Endothelial cell of umbilical vein (primary cell): ENCODE data around the gene TNNT3. TPM values are rescaled to one million over a fixed set of nuclear protein-coding genes. Genes with fewer than 3 reads are reported as not detected.
"Not testable (repeated sequence)": the region's sequence is repeated elsewhere in the genome, so short reads cannot be mapped to it uniquely, and the experiment has no call there.

ENCODE experiments used
- BruUV-seq: library from RNA; stranded (reverse); fragments of 400-500 nt; replicated peaks from 2 replicates; lab custom pipeline; 2021; lab: Mats Ljungman, UMichigan
- CTCF ChIA-PET: fragments of 300-600, 350-600 bp; sonication (Branson Sonifier 250); formaldehyde crosslinking; loops from one replicate; lab custom pipeline; 2021; ENCODE audit warnings: antibody characterized with exemption, inconsistent platforms; lab: Charles Lee
- POLR2A ChIA-PET: fragments of 300-600, 350-600 bp; sonication (Branson Sonifier 250); formaldehyde crosslinking; loops from one replicate; lab custom pipeline; 2021; ENCODE audit warnings: antibody characterized with exemption, inconsistent platforms; lab: Charles Lee
- DNase-seq: peaks from one replicate; pipeline ENCODE4 v3.0.0-alpha.2; 2011; ENCODE audit warnings: low read depth, low spot score
- FAIRE-seq: peaks from 2 replicates; lab custom pipeline; 2011; peaks lifted over from hg19 to GRCh38; lab: Jason Lieb, UNC
- H2AFZ ChIP-seq: 2 replicates; pipeline ENCODE4 v1.6.0; 2012; ENCODE audit warnings: low read depth, low read length, control low read depth, inconsistent platforms
- H3K27ac ChIP-seq: 2 replicates; pipeline ENCODE4 v1.5.1; 2011; ENCODE audit warnings: low read depth, mild to moderate bottlenecking, control low read depth, low read length, moderate library complexity; ENCODE audit not compliant: insufficient read depth
- H3K27me3 ChIP-seq, 2 experiments: 2 replicates each; pipeline versions ENCODE4 v1.6.0 to v1.6.1; 2011; ENCODE audit warnings: low read length in 2 of 2, mixed read lengths in 1 of 2; ENCODE audit not compliant: control insufficient read depth in 2 of 2, insufficient read depth in 2 of 2
- H3K36me3 ChIP-seq, 2 experiments: 2 replicates in 1 of 2; 3 replicates in 1 of 2; pipeline ENCODE4 v1.5.1; 2011; ENCODE audit warnings: low read length in 2 of 2, mild to moderate bottlenecking in 1 of 2, moderate library complexity in 1 of 2; ENCODE audit not compliant: control insufficient read depth in 2 of 2, insufficient read depth in 2 of 2; ENCODE audit errors: extremely low read depth in 1 of 2
- H3K4me1 ChIP-seq: 3 replicates; pipeline ENCODE4 v1.5.1; 2011; ENCODE audit warnings: mild to moderate bottlenecking, low read length; ENCODE audit not compliant: control insufficient read depth, insufficient read depth; ENCODE audit errors: extremely low read depth
- H3K4me2 ChIP-seq: 2 replicates; pipeline ENCODE4 v1.6.1; 2011; ENCODE audit warnings: low read length, control low read depth, mixed read lengths; ENCODE audit not compliant: insufficient read depth
- H3K4me3 ChIP-seq, 3 experiments: fragments of 200-600 bp in 1 of 3; sonication (generic), shearing (Covaris generic) in 1 of 3; replicated peaks in 1 of 3; 2 replicates each; pipeline ENCODE4 v1.5.1; 2011 to 2016; ENCODE audit warnings: control low read depth in 3 of 3, low read length in 3 of 3, mild to moderate bottlenecking in 2 of 3, inconsistent platforms in 1 of 3, low read depth in 1 of 3, moderate library complexity in 1 of 3; ENCODE audit not compliant: insufficient read depth in 1 of 3
- H3K79me2 ChIP-seq: 2 replicates; pipeline ENCODE4 v1.6.0; 2012; ENCODE audit warnings: low read length, inconsistent platforms; ENCODE audit not compliant: control insufficient read depth, insufficient read depth
- H3K9ac ChIP-seq: replicated peaks from 2 replicates; pipeline ENCODE3; 2011; ENCODE audit warnings: low read length, control low read depth; ENCODE audit not compliant: insufficient read depth; ENCODE audit errors: extremely low read depth
- H3K9me1 ChIP-seq: replicated peaks from 3 replicates; pipeline ENCODE4 v1.6.0; 2011; ENCODE audit warnings: mild to moderate bottlenecking, low read length; ENCODE audit not compliant: control insufficient read depth, insufficient read depth; ENCODE audit errors: extremely low read depth
- H3K9me3 ChIP-seq: replicated peaks from 2 replicates; pipeline ENCODE4 v1.5.1; 2012; ENCODE audit warnings: low read length, inconsistent platforms; ENCODE audit not compliant: control insufficient read depth, insufficient read depth
- H4K20me1 ChIP-seq: replicated peaks from 2 replicates; pipeline ENCODE3; 2011; ENCODE audit warnings: mild to moderate bottlenecking, low read length; ENCODE audit not compliant: control insufficient read depth, insufficient read depth; ENCODE audit errors: extremely low read depth
- CTCF ChIP-seq, 2 donors: IDR thresholded peaks; 1 replicate in 1 of 2; 2 replicates in 1 of 2; pipeline ENCODE4 v1.5.1; 2011; ENCODE audit warnings: low read length in 2 of 2, mild to moderate bottlenecking in 2 of 2, moderate library complexity in 2 of 2, control low read depth in 1 of 2, inconsistent platforms in 1 of 2, low read depth in 1 of 2; ENCODE audit not compliant: insufficient read depth in 1 of 2; ENCODE audit errors: extremely low read depth in 1 of 2
- EZH2 ChIP-seq: IDR thresholded peaks from 2 replicates; pipeline ENCODE4 v1.6.1; 2012; ENCODE audit warnings: borderline replicate concordance, low read depth, mild to moderate bottlenecking, moderate library complexity, low read length, inconsistent platforms; ENCODE audit not compliant: severe bottlenecking
- FOS ChIP-seq: IDR thresholded peaks from 2 replicates; pipeline ENCODE4 v1.6.1; 2011; ENCODE audit warnings: mild to moderate bottlenecking, low read length, moderate library complexity, borderline replicate concordance; ENCODE audit not compliant: insufficient read depth
- GATA2 ChIP-seq: IDR thresholded peaks from 2 replicates; pipeline ENCODE4 v1.7.0; 2011; ENCODE audit warnings: low read depth, mild to moderate bottlenecking, moderate library complexity, mixed read lengths, low read length; ENCODE audit not compliant: insufficient read length, insufficient read depth
- JUN ChIP-seq: IDR thresholded peaks from 2 replicates; pipeline ENCODE4 v1.6.1; 2011; ENCODE audit warnings: borderline replicate concordance, low read depth; ENCODE audit not compliant: insufficient read length, insufficient read depth
- MAX ChIP-seq: IDR thresholded peaks from 2 replicates; pipeline ENCODE4 v1.6.1; 2011; ENCODE audit not compliant: insufficient read depth, insufficient read length
- MYC ChIP-seq: IDR thresholded peaks from one replicate; pipeline ENCODE4 v1.6.1; 2011; ENCODE audit warnings: mild to moderate bottlenecking, low read depth, low read length
- POLR2A ChIP-seq: IDR thresholded peaks from 2 replicates; pipeline ENCODE4 v1.6.1; 2012; ENCODE audit warnings: low read depth, mild to moderate bottlenecking, control low read depth, low read length
- POLR2AphosphoS5 ChIP-seq: IDR thresholded peaks from 2 replicates; pipeline ENCODE4 v1.6.1; 2012; ENCODE audit warnings: low read depth, mild to moderate bottlenecking, control low read depth, low read length, moderate library complexity; ENCODE audit not compliant: insufficient read depth
- dilution Hi-C: fragments of 300-500 bp; cut with MboI; formaldehyde crosslinking; loops from one replicate; pipeline ENCODE4 v1.15.0; 2019; ENCODE audit warnings: low sequenced_read_pairs; ENCODE audit not compliant: extremely low pct_ligation_motif_present
- intact Hi-C: fragments of 100-400 bp; cut with micrococcal nuclease; formaldehyde crosslinking; loops from one replicate; pipeline ENCODE4 v1.10.0; 2022
- polyA plus RNA-seq, 4 experiments: library from polyadenylated mRNA; depleted of rRNA in 3 of 4; stranded (reverse) in 3 of 4; unstranded in 1 of 4; fragments of >200 nt; gene quantifications; 2 replicates each; pipeline versions ENCODE4 v1.2.1 to v1.2.3, GENCODE V29; 2011 to 2012; ENCODE audit warnings: missing spikeins in 1 of 4
- total RNA-seq: library from RNA; stranded (reverse); gene quantifications from 2 replicates; pipeline ENCODE4 v1.2.3, GENCODE V29; 2021

TNNT3 gene
- total and polyA plus RNA-seq, 2 donors (not counting 3 experiments of a cell fraction or from before 2014, with no cell fraction given) = not detected

- CTCF ChIA-PET = interaction anchor here (0.9 to 4.9 kb wide), 4 partner anchors 32 to 282 kb away, joined by 3 to 53 read pairs (median 4); no protein-coding TSS in a partner anchor
- H3K27me3 ChIP-seq, H3K9ac ChIP-seq, H3K4me3 ChIP-seq, H3K4me1 ChIP-seq, POLR2A ChIA-PET, dilution Hi-C loops, H3K36me3 ChIP-seq, H3K9me3 ChIP-seq, FAIRE-seq, DNase-seq, intact Hi-C loops, H3K27ac ChIP-seq, H3K4me2 ChIP-seq, H3K9me1 ChIP-seq, BruUV-seq, H3K79me2 ChIP-seq, H2AFZ ChIP-seq, H4K20me1 ChIP-seq: not testable (repeated sequence)
Observed at GRCh38 chr11:1874441-1875092, 44.9 kb upstream of the TNNT3 start.

GRCh38 chr11:1875093-1875850 is 44.2 kb upstream of the TNNT3 start:
- no peak for DNase-seq
- ChIA-PET POLR2A (no interaction called here), CTCF (interaction anchor here (0.9 to 4.9 kb wide), 5 partner anchors 31 to 281 kb away, joined by 3 to 53 read pairs (median 6); no protein-coding TSS in a partner anchor)

More at GRCh38 chr11:1875093-1875850, 44.2 kb upstream of the TNNT3 start:
- H3K9me1 ChIP-seq = no peaks in the 10 kb centered on the region
- H3K4me1 ChIP-seq = no peaks in the 10 kb centered on the region
- H3K27ac ChIP-seq = no peak overlapping the region
- TF ChIP-seq EZH2 = no peak
- TF ChIP-seq FOS = no peak
- no peak for TF ChIP-seq GATA2
- no peak for TF ChIP-seq MAX
- no peak for TF ChIP-seq MYC
- no peak for TF ChIP-seq JUN
- no peak for TF ChIP-seq CTCF (IDR thresholded peaks at IDR 0.05; ENCODE audit: extremely low read depth in 1 of 2, insufficient read depth in 1 of 2, low read depth in 1 of 2, low read length in 2 of 2)
- no peak for TF ChIP-seq POLR2AphosphoS5
- TF ChIP-seq POLR2A = no peak
- H3K79me2 ChIP-seq = no peaks in the 10 kb centered on the region
- no peaks in the 10 kb centered on the region for H4K20me1 ChIP-seq
- no peak overlapping the region for H3K4me3 ChIP-seq
- peaks cover 0 to 3% of the 10 kb centered on the region in 2 experiments for H3K27me3 ChIP-seq
- no peaks in the 10 kb centered on the region for H3K9me3 ChIP-seq
- no peak for FAIRE-seq
- intact Hi-C loops = no loop called here
- H3K4me2 ChIP-seq = no peak overlapping the region
- H3K36me3 ChIP-seq = no peaks in the 10 kb centered on the region
- H3K9ac ChIP-seq = no peak overlapping the region
- H2AFZ ChIP-seq = no peak overlapping the region
- dilution Hi-C loops = no loop called here
- no TSS peak for BruUV-seq
